Measurements from ENCODE around the gene RNF44. TPM values are rescaled to one million over a fixed set of nuclear protein-coding genes. Genes with fewer than 3 reads are reported as not detected.

The RNF44 gene
- total RNA-seq, 1 experiment from 2014 or later, result 172 TPM

- no peak overlapping the region for H3K14ac ChIP-seq (ENCODE audit: insufficient read depth, low read length)
- WGBS (ENCODE audit: extremely low coverage, insufficient read length, low lambda C conversion rate), result no CpG with 5 or more reads among the region's 9 CpGs
- no peaks in the 10 kb centered on the region for H4K20me1 ChIP-seq (ENCODE audit: control insufficient read depth, insufficient read depth, insufficient read length)
- H3K27ac Mint-ChIP-seq, result no peak overlapping the region
- no peaks in the 10 kb centered on the region for H3K27me3 Mint-ChIP-seq (ENCODE audit: low read depth)
- H2AK5ac ChIP-seq (ENCODE audit: insufficient read length, low read length), result no peak overlapping the region
- H2BK5ac ChIP-seq (ENCODE audit: insufficient read length, low read length), result no peak overlapping the region
- H3K18ac ChIP-seq (ENCODE audit: insufficient read length, low read depth, low read length), result no peak overlapping the region
- H3K9me3 Mint-ChIP-seq, result no peaks in the 10 kb centered on the region
- H4K5ac ChIP-seq (ENCODE audit: insufficient read length, low read depth, low read length), result no peak overlapping the region
- H2BK20ac ChIP-seq (ENCODE audit: low read depth, low read length, poor library complexity, severe bottlenecking), result no peak overlapping the region
- H3K36me3 Mint-ChIP-seq (ENCODE audit: insufficient read depth in 1 of 3, low read depth in 3 of 3), result peaks cover 16 to 45% (median 40%) of the 10 kb centered on the region in 3 experiments; a peak in 6 of 7 replicates
- H2BK15ac ChIP-seq (ENCODE audit: low read depth, low read length), result no peak overlapping the region
- no peaks in the 10 kb centered on the region for H3K79me2 ChIP-seq (ENCODE audit: insufficient read depth, low read length)
- H3K9ac ChIP-seq (ENCODE audit: extremely low read depth, insufficient read length, low read length), result no peak overlapping the region
- DNase-seq, result no peak
- no peak overlapping the region for H3K4me2 ChIP-seq (ENCODE audit: insufficient read depth, insufficient read length, low read length)
- no peak overlapping the region for H3K23ac ChIP-seq (ENCODE audit: insufficient read length, low read depth, low read length)
- H3K4me1 ChIP-seq (ENCODE audit: insufficient read depth, low read length), result no peaks in the 10 kb centered on the region
- no peak overlapping the region for H4K91ac ChIP-seq (ENCODE audit: insufficient read length, low read depth, low read length)
- no peak overlapping the region for H2AFZ ChIP-seq (ENCODE audit: low read length)
- no peaks in the 10 kb centered on the region for H3K27me3 ChIP-seq (ENCODE audit: insufficient read depth, low read length)
- H3K9me3 ChIP-seq (ENCODE audit: control insufficient read depth, low read depth, low read length), result no peaks in the 10 kb centered on the region
- H3T11ph ChIP-seq (ENCODE audit: low read length), result no peak overlapping the region
- H3K79me1 ChIP-seq (ENCODE audit: insufficient read depth, low read depth, low read length, poor library complexity, severe bottlenecking), result no peaks in the 10 kb centered on the region
- peaks cover 3% of the 10 kb centered on the region in 2 experiments; a peak in 2 of 4 replicates for H3K4me1 Mint-ChIP-seq
- H3K4ac ChIP-seq (ENCODE audit: low read depth, low read length), result no peak overlapping the region
- no peak overlapping the region for H4K8ac ChIP-seq (replicated peaks; ENCODE audit: insufficient read length, low read depth, low read length)
- H3K4me3 Mint-ChIP-seq, result no peak overlapping the region
- H2BK120ac ChIP-seq (ENCODE audit: low read depth, low read length, poor library complexity, severe bottlenecking), result no peak overlapping the region
- no peak overlapping the region for H3K56ac ChIP-seq (ENCODE audit: insufficient read length, low read depth, low read length)
- no peaks in the 10 kb centered on the region for H3K23me2 ChIP-seq (ENCODE audit: insufficient read length, low read depth, low read length, poor library complexity, severe bottlenecking)
- no peak overlapping the region for H2BK12ac ChIP-seq (ENCODE audit: insufficient read length, low read depth, low read length)
- H3K27ac ChIP-seq (ENCODE audit: insufficient read length, low read depth, low read length), result no peak overlapping the region
- TF ChIP-seq CTCF (conservative IDR thresholded peaks at IDR 0.05), result no peak
These were observed 10.7 kb downstream of the RNF44 start for GRCh38 chr5:176526462-176526861.

Measured in H9 (cell line).